Fibroblast of the aortic adventitia (primary cell): ENCODE data around the gene CD44. TPM values are rescaled to one million over a fixed set of nuclear protein-coding genes. Genes with fewer than 3 reads are reported as not detected.
A peak's percentile ranks its signal among the peaks of the same experiment; 100 is the strongest.

Experiments
- DNase-seq: peaks from one replicate; pipeline ENCODE4 v3.0.0-alpha.2; 2010; ENCODE audit warnings: low read depth
- H3K4me3 ChIP-seq: 2 replicates; pipeline ENCODE4 v1.5.1; 2011; ENCODE audit warnings: low read depth, mild to moderate bottlenecking, control low read depth, low read length, moderate library complexity
- CTCF ChIP-seq: IDR thresholded peaks from 2 replicates; pipeline ENCODE4 v1.5.1; 2011; ENCODE audit warnings: mild to moderate bottlenecking, low read length, control low read depth, inconsistent platforms; ENCODE audit not compliant: insufficient read depth
- total RNA-seq: library from RNA; depleted of rRNA; stranded (reverse); fragments of >200 nt; gene quantifications from 2 replicates; pipeline ENCODE4 v1.2.3, GENCODE V29; 2012; ENCODE audit warnings: low replicate concordance

The CD44 gene
- total RNA-seq, 1 donor: 458 TPM

- peak; percentile 67 for DNase-seq
- TF ChIP-seq CTCF: no peak
- H3K4me3 ChIP-seq: no peak overlapping the region
Observed at GRCh38 chr11:35267504-35267903, 128.5 kb downstream of the CD44 start.

GRCh38 chr11:35270342-35270741, 131.4 kb downstream of the CD44 start:
- DNase-seq: no peak
- no peak overlapping the region for H3K4me3 ChIP-seq
- no peak for TF ChIP-seq CTCF

GRCh38 chr11:35271031-35271430, 132.1 kb downstream of the CD44 start:
- no peak for DNase-seq
- TF ChIP-seq CTCF: no peak
- no peak overlapping the region for H3K4me3 ChIP-seq

- no peak for TF ChIP-seq CTCF
- DNase-seq: no peak
- H3K4me3 ChIP-seq: no peak overlapping the region
Observed at GRCh38 chr11:35272391-35272902, 133.5 kb downstream of the CD44 start.

GRCh38 chr11:35274909-35275785, 136.2 kb downstream of the CD44 start:
- no peak for TF ChIP-seq CTCF
- peak; percentile 45 for DNase-seq
- H3K4me3 ChIP-seq: no peak overlapping the region

GRCh38 chr11:35275786-35276170, 136.8 kb downstream of the CD44 start:
- no peak overlapping the region for H3K4me3 ChIP-seq
- TF ChIP-seq CTCF: no peak
- DNase-seq: no peak
